Fibroblast of lung (primary cell): ENCODE measurements around the gene ROR2.

Source experiments
- EZH2 ChIP-seq: IDR thresholded peaks from 2 replicates; pipeline ENCODE4 v1.5.1; 2012; ENCODE audit warnings: low read length, control low read depth, mild to moderate bottlenecking; ENCODE audit errors: missing control alignments
- TF ChIP-seq, protein P1 (sequence below), 2 donors: IDR thresholded peaks in 1 of 2; conservative IDR thresholded peaks in 1 of 2; 1 replicate in 1 of 2; 2 replicates in 1 of 2; pipeline ENCODE4 v1.5.1; 2011 to 2012; ENCODE audit warnings: low read length in 2 of 2, control low read depth in 1 of 2, inconsistent platforms in 1 of 2, low read depth in 1 of 2, mild to moderate bottlenecking in 1 of 2

DNA sequence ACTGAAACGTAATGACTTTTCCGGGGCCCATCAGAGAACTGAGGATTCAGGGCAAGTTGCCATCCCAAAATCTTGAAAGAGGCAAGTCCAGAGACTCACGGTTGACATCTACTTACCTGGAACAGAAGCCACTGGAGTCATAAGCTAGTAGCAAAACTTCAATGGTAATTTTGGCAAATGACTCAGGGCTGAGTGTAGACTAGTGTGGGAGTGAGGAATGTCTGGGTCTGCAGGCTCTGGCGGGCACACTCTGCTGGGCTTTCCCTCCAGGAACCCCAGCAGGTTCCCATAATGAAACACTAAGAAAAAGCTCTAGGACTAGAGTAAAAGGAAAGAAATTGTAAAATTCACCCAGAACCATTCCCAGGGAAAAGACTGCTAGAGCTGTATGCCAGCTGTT lies 403.5 kb downstream of the ROR2 start:
- TF ChIP-seq EZH2: no peak
- TF ChIP-seq, protein P1, sequence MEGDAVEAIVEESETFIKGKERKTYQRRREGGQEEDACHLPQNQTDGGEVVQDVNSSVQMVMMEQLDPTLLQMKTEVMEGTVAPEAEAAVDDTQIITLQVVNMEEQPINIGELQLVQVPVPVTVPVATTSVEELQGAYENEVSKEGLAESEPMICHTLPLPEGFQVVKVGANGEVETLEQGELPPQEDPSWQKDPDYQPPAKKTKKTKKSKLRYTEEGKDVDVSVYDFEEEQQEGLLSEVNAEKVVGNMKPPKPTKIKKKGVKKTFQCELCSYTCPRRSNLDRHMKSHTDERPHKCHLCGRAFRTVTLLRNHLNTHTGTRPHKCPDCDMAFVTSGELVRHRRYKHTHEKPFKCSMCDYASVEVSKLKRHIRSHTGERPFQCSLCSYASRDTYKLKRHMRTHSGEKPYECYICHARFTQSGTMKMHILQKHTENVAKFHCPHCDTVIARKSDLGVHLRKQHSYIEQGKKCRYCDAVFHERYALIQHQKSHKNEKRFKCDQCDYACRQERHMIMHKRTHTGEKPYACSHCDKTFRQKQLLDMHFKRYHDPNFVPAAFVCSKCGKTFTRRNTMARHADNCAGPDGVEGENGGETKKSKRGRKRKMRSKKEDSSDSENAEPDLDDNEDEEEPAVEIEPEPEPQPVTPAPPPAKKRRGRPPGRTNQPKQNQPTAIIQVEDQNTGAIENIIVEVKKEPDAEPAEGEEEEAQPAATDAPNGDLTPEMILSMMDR (conservative IDR thresholded peaks at IDR 0.05 in 1 of 2, IDR thresholded peaks at IDR 0.05 in 1 of 2; ENCODE audit: low read depth in 1 of 2, low read length in 2 of 2): no peak
